Sciatic nerve (tissue), 2 donors: ENCODE data around the gene TMEM273. TPM values are rescaled to one million over a fixed set of nuclear protein-coding genes. Genes with fewer than 3 reads are reported as not detected.

ENCODE experiments used
- ATAC-seq: fragments of 200-7000 bp; cut with Tn5 transposase; one replicate; pipeline ENCODE4 v1.9.1; 2020; ENCODE audit warnings: mild to moderate bottlenecking, moderate library complexity
- DNase-seq: peaks from one replicate; pipeline ENCODE4 v3.0.0-alpha.2; 2020; ENCODE audit warnings: low spot score
- intact Hi-C: fragments of 100-400 bp; cut with DNase I; formaldehyde crosslinking; loops from one replicate; pipeline ENCODE4 v1.14.2; 2022
- total RNA-seq: library from RNA; stranded (reverse); fragmentation: NEBNext Ultra II Directional; extraction: Animal tissue kit (Norgen Biotek cat#: 25700); gene quantifications from one replicate; pipeline ENCODE4 v1.2.1, GENCODE V29; 2021
- donor health status: DM: no; HTN: no; CAD: no.
- donor health status: DM: no; HTN: no; CAD: no.

TMEM273 gene
- total RNA-seq, 1 donor from 2014 or later, result 35.1 TPM

DNA sequence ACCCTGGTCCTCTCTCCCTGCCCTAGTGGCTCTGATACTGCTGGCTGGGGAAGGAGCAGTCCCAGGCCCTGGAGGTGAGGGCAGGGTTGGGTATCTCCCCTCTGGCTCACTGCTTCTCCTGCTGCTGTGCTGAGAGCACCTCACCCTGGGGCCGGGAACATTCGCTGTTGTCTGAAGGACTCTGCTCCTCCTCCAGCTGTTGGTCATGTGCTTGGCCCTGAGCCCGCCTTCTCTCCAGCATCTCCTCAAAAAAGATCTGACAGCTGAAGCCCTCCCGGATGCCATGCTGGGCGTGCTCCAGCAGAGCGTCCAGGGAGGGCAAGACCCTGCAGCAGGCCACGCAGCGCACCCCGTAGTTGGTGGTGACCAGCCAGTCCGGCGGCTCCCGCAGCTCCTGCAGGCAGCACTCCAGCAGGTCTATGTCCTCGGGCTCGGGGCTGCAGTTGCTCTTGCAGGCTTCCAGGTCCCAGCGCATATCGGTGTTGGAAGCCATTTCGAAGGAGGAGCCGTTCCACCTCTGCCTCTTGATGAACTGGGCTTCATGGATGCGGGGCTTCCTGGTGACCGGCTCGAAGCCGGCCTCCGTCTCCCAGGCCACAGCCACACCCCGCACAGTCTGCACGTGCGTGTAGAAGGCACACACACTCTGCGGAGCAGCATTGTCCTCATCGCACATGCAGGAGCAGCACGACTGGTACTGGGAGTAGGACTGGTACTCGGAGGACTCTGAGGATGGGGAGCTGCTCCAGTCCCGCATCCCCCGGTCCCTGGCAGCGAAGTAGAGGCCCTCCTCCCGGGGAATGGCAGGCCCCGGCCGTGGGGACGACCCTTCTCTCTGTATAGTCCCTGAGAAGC lies 56.5 kb downstream of the TMEM273 start:
- intact Hi-C loops, result no loop called here
- ATAC-seq (peak; percentile 16), DNase-seq (no peak)

DNA sequence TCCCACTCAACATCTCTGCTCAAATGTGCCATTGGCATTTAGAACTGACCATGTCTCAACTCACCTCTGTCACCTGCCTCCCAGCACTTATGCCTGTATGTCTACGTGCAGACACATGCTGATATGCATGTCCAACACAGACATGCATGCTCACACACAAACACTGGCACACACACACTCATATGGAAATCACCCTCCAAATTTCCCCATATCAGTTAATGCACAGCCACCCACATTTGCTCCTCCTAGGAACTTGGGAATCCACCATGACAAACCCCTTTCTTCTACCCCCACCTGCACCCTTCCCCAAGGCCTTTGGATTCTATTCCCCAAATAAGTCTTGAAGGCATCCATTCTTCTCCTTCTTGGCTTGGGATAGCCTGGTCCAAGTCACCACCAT lies 58.8 kb downstream of the TMEM273 start:
- intact Hi-C loops, result no loop called here
- DNase-seq (no peak), ATAC-seq (no peak)

DNA sequence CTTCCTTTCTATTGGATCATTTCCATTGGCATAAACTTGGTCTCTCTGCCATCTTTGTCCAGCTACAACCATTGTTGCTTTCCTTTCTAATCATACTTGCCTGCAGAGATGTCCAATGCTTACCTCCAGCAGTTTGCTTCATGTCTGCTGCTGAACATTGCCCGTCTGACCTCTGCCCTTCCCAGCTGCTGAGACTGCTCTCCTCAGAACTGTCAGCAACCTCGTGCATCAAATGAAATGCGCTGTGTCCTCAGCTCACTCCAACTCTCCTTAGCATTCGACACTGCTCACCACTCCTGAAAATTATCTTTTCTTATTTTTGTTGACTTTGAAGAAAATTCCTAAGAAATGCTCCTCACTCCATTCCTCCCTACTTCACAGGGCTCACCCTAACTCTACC lies 59.3 kb downstream of the TMEM273 start:
- intact Hi-C loops, result no loop called here
- ATAC-seq, result no peak

GRCh38 chr10:49123981-49124950 lies 63.9 kb downstream of the TMEM273 start:
- ATAC-seq (no peak), DNase-seq (no peak)
- intact Hi-C loops, result no loop called here

More for the DNA sequence above, 59.3 kb downstream of the TMEM273 start:
- no peak for DNase-seq

DNA sequence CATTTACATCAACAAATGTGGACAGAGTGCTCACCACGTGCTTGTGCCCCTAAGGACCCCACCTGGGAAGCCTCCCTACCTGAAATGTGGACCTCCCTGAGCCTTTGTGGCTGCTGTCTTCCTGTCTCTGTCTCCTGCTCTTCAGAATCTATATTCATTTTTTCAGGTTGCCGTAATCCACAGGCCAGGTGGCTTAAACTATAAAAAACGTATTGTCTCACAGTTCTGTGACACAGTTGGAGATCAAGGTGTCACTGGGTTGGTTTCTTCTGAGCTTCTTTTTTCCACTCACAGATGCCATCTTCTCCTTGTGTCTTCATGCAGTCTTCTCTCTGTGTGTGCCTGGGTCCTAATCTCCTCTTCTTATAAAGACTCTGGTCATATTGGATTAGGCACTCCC lies 67.3 kb downstream of the TMEM273 start:
- no peak for DNase-seq
- intact Hi-C loops, result no loop called here
- ATAC-seq, result no peak

GRCh38 chr10:49119746-49120145 lies 68.4 kb downstream of the TMEM273 start:
- no peak for ATAC-seq
- intact Hi-C loops, result no loop called here
- no peak for DNase-seq

DNA sequence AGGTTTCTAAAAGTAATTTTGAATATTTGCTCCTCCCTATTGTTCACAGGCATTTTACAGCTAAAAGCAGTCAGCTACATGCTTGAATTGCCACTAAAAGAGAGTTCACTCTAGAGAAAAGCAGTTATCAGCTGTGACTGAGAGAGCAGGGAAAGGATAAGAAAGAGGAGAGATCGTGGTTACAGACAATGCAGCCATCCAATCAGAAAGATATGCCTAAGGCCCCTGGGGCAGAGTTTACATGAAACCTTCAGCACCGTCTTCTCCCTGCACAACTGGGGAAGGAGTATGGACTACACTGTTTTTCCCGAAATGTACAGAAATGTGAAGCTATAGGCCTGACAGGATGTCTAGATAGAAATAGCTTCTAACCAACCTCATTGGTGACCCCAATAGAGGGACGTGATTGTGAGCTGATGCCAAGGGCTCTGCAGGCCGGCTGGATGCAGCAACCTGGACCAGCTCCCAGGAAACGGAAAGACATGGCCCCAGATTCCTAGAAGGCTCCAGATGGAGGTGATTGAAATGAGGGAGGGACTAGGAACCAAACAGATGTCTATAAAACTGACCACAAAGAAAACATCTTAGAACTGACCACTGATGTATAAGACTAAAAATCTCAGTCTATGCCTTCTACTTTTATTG lies 69.6 kb downstream of the TMEM273 start:
- DNase-seq, result no peak
- intact Hi-C loops, result no loop called here
- no peak for ATAC-seq

- DNase-seq (no peak), ATAC-seq (no peak)
- intact Hi-C loops, result no loop called here
These were observed 70.7 kb downstream of the TMEM273 start for GRCh38 chr10:49117376-49118070.

GRCh38 chr10:49116509-49117375 lies 71.4 kb downstream of the TMEM273 start:
- intact Hi-C loops, result no loop called here
- ATAC-seq, result peak; percentile 7
- DNase-seq, result peak; percentile 44

DNA sequence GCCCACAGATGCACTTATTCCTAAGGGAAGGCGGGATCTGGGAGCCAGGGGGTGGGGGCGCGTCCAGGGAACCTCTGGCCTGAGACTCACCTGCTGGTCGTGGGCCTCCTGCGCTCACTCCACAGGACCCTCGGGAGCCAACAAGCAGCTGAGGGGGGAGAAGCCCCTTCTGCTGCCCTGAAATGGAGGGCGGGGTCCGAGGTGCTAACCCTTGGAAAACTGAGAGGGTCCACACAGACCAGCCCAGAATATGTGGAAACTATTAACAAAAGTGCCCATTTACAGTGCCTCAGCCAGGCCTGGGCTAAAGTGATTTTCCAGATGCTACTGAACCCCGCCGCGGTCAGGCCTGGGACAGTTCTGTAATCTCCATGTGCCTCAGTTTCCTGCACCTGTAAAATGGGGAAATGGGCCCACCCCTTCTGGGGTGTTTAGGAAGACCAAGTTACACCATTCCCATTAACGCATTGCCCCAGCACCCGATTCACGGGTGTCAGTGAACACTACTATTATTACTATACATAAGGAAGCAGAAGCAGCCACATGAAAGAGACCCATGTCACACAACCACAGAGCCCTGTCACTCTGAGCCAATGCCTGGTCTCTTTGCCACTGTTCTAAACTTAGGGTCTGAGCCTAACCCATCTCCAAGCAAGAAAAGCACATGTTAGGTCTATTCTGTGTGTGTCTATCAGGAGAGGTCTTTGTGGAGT lies 72.2 kb downstream of the TMEM273 start:
- intact Hi-C loops, result no loop called here
- DNase-seq (peak; percentile 49), ATAC-seq (no peak)

GRCh38 chr10:49115015-49115795 lies 73.0 kb downstream of the TMEM273 start, which contains the start of gene VSTM4:
VSTM4 (minus strand) TSS chr10:49115522; CDS start chr10:49115485, 37 bp downstream.
- intact Hi-C loops, result no loop called here
- DNase-seq (peak; percentile 65), ATAC-seq (peak; percentile 52)

DNA sequence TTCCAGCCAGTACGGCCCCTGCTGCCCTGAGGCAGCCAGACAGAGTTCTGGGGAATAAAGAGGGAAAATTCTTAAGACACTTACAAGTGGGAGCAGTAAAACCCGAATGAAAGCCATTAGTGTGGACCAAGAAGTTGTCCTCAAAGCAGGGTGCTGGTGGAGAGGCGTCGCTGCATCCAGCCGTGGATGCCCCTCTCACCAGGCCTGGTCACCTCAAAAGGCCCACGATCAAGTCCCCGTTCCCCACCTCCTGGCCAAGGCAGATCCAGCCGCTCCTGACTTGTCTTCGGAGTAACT lies 73.5 kb downstream of the TMEM273 start:
- intact Hi-C loops, result no loop called here
- DNase-seq, result no peak
- ATAC-seq, result peak; percentile 40

GRCh38 chr10:49113741-49114141 lies 74.5 kb downstream of the TMEM273 start:
- DNase-seq, result peak; percentile 39
- intact Hi-C loops, result no loop called here
- no peak for ATAC-seq

GRCh38 chr10:49112851-49113250 lies 75.3 kb downstream of the TMEM273 start:
- no peak for DNase-seq
- no peak for ATAC-seq
- intact Hi-C loops, result no loop called here

GRCh38 chr10:49112098-49112497 lies 76.1 kb downstream of the TMEM273 start:
- intact Hi-C loops, result no loop called here
- no peak for ATAC-seq

DNA sequence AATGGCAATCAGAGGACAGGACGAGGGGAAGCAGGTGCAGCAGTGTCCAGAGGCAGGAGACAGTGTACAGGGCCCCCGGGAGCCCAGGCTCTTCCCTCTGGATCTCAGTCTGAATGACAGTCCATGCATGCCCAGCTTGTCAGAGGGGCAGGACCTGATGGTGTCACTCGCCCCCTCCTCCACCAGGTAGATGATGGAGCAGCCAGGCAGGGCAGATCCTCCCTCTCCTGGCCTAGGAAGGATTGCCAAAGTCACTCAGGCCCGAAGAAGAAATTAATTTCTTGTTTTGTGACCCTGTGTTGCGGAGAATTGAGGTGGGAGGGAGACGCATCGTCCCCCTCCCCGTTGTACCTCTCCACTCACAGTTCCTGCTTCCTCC lies 76.9 kb downstream of the TMEM273 start:
- ATAC-seq (no peak), DNase-seq (peak; percentile 48)
- intact Hi-C loops, result no loop called here

More at GRCh38 chr10:49112098-49112497, 76.1 kb downstream of the TMEM273 start:
- DNase-seq, result peak; percentile 21
